ENCODE results near the gene VGF.

The VGF gene

DNA sequence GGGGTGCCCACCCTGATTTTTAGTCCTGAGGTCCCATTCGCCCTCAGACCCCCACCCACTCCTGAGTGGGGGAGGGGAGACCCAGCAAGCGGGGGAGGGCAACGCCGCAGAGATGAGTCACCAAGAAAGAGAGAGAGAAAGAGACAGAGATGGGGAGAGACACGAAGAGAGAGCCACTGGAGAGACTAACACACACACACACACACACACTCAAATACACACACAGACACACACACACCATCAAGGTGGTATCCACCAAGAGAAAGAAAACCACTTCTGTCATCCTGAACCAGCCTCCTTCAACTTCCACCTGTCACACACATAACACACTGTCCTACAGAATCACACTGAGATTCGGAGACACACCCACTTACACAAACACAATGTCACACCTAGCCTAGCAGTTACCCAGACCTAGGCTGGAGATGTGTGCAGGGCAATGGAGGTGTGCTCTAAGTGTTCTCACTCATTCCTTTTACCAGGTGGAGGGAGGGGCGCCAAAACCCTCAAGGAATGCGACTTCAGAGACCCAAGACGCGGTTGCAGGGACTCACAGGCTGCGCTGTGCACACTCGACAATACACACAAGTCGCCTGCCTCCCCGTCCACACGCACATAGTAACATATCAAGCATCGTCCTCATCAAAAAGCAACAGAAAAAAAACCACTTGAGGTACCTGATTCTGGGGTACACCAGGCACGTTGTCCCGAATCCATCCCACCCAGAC is 3.9 kb upstream of the VGF start:
- no peak overlapping the region for H3K4me3 ChIP-seq (ENCODE audit: low read depth, low read length)
- DNase-seq (ENCODE audit: low read depth, low spot score): no peak
- POLR2A ChIA-PET: no interaction called here
- CTCF ChIA-PET: interaction anchor here (0.6 to 3.1 kb wide), 14 partner anchors 7 to 113 kb away, joined by 3 to 30 read pairs (median 4); partner anchors contain the start of genes FIS1, PLOD3 and ZNHIT1
- TF ChIP-seq CTCF (IDR thresholded peaks at IDR 0.05; ENCODE audit: insufficient read depth, low read length, missing control alignments): no peak

DNA sequence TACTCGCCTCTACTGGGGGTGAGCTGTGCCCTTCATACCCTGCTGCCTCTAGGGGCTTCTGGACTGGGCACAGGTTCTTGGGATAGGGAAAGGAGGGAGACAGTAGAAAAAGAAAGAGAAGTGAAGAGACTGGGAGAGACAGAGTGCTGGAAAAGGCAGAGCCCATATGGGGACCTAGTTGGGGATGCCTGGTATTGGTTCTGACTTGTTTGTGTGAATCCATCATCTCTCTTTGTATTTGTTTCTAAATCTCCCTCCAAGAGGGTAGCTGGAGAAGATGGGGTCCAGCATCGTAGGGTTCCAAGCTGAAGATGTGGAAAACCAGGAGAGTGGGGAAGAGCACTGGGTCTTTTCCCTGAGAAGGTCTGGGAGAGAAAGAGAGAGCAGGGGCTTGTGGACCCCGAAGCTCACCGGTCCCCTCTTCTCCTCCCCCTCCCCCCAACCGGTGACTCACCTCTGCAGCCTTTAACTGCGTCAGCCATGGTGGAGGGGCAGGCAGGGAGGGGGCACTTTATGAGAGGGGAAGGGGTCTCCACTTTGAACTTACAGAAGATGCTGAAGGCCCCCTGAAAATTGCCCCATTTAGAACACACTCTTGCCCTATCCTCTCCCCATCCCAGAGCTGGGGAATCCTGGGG is 3.2 kb upstream of the VGF start:
- DNase-seq (ENCODE audit: low read depth, low spot score): no peak
- ChIA-PET CTCF (interaction anchor here (0.6 to 1.8 kb wide), 14 partner anchors 8 to 114 kb away, joined by 3 to 10 read pairs (median 3); partner anchors contain the start of gene FIS1), POLR2A (no interaction called here)
- TF ChIP-seq CTCF (IDR thresholded peaks at IDR 0.05; ENCODE audit: insufficient read depth, low read length, missing control alignments): no peak
- H3K4me3 ChIP-seq (ENCODE audit: low read depth, low read length): no peak overlapping the region

GRCh38 chr7:101167645-101168411 is 2.5 kb upstream of the VGF start:
- no peak overlapping the region for H3K4me3 ChIP-seq (ENCODE audit: low read depth, low read length)

GRCh38 chr7:101166909-101167644 is 1.7 kb upstream of the VGF start:
- CTCF ChIA-PET: interaction anchor here (1.5 to 1.6 kb wide), 2 partner anchors 11 to 25 kb away, joined by 3 to 4 read pairs; no protein-coding TSS in a partner anchor
- H3K4me3 ChIP-seq (ENCODE audit: low read depth, low read length): no peak overlapping the region
- POLR2A ChIA-PET: no interaction called here
- DNase-seq (ENCODE audit: low read depth, low spot score): no peak
- TF ChIP-seq CTCF (IDR thresholded peaks at IDR 0.05; ENCODE audit: insufficient read depth, low read length, missing control alignments): no peak

More at GRCh38 chr7:101167645-101168411, 2.5 kb upstream of the VGF start:
- CTCF ChIA-PET: interaction anchor here (0.8 to 1.8 kb wide), 12 partner anchors 8 to 90 kb away, joined by 3 to 10 read pairs (median 3); partner anchors contain the start of gene FIS1
- POLR2A ChIA-PET: no interaction called here
- no peak for DNase-seq (ENCODE audit: low read depth, low spot score)
- no peak for TF ChIP-seq CTCF (IDR thresholded peaks at IDR 0.05; ENCODE audit: insufficient read depth, low read length, missing control alignments)

GRCh38 chr7:101166648-101166908 is 1.2 kb upstream of the VGF start:
- CTCF ChIA-PET: interaction anchor here (1.6 kb wide), 1 partner anchor 11 kb away, joined by 3 read pairs; no protein-coding TSS in a partner anchor
- no peak for DNase-seq (ENCODE audit: low read depth, low spot score)

More at GRCh38 chr7:101166648-101166908, 1.2 kb upstream of the VGF start:
- TF ChIP-seq CTCF (IDR thresholded peaks at IDR 0.05; ENCODE audit: insufficient read depth, low read length, missing control alignments): no peak
- H3K4me3 ChIP-seq (ENCODE audit: low read depth, low read length): no peak overlapping the region
- POLR2A ChIA-PET: no interaction called here

All from AG04449 (cell line).